Activated CD8-positive, alpha-beta memory T cell treated with anti-CD3 and anti-CD28 coated beads for 48 hours (primary cell): Measurements from ENCODE around the gene GPLD1.
A peak's percentile ranks its signal among the peaks of the same experiment; 100 is the strongest.

Source experiments
- DNase-seq, 3 experiments: peaks; one replicate each; pipeline ENCODE4 v3.0.0-alpha.2; 2020; ENCODE audit warnings: low read depth in 2 of 3, low spot score in 2 of 3

The GPLD1 gene

DNA sequence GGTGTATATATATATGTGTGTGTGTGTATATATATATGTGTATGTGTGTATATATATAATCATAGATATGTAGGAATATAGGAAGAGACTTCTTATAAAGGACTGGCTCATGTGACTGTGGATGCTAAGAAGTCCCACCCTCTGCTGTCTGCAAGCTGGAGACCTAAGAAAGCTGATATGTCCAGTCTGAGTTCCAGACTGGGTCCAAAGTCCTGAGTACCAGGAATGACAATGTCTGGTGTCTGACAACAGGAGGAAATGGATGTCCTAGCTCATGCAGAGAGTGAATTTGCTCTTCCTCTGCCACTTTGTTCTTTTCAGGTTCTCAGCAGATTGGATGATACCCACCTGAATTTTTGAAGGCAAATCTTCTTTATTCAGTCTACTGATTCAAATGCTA lies 12.5 kb upstream of the GPLD1 start:
- no peak for DNase-seq

DNA sequence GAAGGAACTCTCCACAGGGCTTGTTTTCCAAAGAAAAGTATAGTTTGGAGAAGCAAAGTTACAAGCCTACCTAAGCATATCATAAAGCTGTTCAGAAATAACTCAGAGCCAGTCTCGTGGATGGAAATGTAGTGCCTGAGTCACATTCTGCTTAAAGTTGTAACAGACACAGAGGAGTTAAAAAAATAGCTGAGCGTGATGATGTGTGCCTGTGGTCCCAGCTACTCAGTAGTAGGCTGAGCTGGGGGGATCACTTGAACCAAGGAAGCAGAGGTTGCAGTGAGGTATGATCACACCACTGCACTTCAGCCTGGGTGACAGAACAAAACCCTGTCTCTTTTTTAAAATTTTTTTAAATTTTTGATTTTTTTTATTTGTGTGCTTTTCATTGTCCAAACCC lies 12.0 kb upstream of the GPLD1 start:
- DNase-seq: no peak

DNA sequence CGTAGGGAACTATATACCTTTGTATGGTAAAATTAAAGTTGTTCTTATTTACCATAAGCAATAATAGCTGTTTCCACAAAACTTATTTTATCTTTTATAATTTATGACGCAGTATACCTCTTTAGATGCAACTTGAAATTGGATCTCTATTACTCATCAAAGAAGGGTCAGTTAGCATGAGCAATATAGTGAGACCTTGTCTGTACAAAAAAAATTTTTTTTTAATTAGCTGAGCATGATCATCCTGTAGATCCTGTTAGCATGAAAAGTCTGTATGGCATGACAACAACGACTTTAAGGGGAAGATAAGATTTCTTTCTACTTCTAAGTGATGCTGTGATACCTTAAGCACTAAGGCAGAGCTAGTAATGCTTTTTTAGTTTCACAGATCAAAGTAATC lies 11.3 kb upstream of the GPLD1 start:
- no peak for DNase-seq

DNA sequence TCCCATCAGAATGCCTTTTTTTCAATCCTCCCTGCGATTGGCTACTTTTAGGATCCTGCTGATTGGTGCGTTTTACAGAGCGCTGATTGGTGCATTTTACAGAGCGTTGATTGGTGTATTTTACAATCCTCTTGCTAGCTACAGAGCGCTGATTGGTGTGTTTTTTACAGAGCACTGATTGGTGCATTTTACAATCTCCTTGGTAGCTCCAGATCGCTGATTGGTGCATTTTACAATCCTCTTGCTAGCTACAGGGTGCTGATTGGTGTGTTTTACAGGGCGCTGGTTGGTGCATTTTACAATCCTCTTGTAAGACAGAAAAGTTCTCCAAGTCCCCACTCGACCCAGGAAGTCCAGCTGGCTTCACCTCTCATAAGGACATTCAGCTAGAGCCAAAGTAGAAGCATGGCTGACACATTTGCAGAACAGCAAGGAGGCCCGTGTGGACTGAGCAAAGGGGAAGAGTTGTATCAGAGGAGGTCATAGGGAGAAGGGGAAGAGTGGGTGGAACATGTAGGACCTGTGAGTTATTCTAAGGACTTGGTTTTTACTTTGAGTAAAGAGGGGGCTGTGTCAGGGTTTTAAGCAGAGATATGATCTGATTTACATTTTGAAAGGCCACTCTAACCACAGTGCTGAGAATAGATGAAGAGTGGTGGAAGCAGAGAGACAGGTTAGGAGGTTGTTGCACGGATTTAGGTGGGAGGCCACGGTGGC lies 8.0 kb upstream of the GPLD1 start:
- no peak for DNase-seq

GRCh38 chr6:24494821-24495795 lies 5.7 kb upstream of the GPLD1 start, which contains the start of gene ALDH5A1:
ALDH5A1 (plus strand) TSS chr6:24494969; CDS start chr6:24494997, 28 bp downstream.
- peak; percentile 51 to 66 (median 64) for DNase-seq

DNA sequence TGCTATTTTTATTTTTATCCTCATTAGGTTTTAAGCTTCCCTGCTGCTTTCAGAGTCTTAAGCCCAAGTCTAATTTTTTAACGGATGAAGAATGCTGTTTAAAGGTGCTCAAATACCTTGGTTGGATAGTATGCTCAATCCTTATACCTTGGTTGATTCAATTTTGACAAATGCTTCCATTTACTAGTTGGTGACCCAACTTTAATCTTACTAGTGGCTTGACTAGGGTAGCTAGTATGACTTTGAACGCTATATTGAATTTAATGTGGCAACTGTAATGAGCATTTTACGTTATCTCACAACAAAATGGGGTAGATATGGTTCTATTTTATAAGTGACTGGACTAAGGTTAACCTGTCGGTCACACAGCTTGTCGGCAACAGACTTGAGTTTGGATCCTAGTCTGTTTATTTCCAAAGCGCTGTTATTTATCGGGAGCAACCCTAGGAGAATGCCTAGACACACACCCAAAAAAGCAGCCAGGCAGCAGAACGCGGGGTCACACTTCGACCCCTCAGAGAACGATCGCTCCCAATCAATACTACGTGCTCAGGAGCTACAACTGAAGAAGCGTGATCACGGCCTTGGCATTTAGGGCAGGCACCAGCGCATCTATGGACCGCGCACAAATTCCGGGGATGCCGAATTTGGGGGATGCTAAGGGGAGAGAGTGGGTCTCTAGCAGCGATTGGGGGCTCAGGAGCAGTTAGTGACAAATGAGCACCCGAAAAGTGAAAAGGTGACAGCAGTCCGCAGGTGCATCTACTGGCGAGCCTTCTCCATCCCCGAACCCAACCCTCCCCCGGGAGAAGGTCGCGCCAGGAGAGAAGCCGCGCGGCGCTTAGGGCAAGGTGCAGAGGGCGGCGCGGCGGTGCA lies 4.8 kb upstream of the GPLD1 start:
- DNase-seq: no peak

- DNase-seq: no peak
Measured at GRCh38 chr6:24492475-24492874, 3.1 kb upstream of the GPLD1 start.

DNA sequence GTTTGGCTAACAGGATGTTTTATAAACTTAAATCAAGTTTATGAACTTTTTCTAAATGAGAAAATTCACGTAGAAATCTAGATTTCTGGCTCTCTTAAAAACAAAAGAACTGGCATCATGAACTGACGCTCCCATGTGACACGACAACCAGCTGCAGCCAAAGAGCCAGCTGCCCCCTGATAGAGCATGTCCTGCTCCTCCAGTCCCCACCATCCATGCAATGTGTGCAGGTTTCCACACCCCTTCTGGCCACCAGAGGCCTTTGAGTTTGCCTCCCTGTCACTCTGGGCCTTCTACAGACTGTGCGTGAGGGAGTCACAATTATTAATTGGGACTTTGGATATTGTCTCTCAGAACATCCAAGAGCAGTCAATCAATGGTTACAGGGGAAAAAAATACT lies 1.6 kb upstream of the GPLD1 start:
- DNase-seq: no peak

DNA sequence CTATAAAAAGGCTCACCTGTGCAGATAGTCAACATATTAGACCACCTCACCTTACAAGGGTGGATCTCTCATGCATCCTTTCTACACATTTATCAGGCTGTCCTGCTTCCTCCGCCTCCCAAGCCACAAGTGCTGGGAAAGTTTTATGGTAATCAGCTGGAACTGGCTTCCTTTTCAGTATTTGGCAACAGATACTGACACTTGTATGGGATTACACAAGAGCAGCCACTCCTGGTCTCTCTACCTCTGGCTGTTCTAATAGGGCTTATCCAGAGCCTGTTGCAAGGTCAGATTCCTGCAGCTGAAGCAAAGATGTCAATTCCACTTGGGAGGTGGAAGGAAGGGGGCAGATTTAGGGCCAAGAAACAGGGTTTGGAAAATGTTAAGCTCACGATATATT lies 503 bp upstream of the GPLD1 start:
- DNase-seq: no peak

DNA sequence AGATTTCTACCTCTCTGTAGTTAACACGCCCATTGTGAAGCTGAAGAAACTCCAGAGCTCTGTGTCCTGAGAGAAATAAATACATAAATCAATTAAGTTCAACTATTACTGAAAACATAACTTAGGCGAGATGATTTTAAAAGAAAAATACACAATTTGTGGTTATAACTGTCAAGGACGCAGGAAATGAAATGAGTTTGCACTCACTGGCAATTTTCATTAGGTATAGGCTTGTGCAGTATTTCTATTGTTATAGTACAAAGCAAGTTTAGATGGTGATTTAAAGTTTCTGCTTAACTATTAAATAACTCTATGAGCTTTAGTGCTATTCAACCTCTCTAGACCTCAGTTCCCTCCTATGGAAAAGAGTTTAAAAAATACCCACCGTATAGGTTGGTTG lies 3.3 kb downstream of the GPLD1 start:
- DNase-seq: no peak

- no peak for DNase-seq
Measured at GRCh38 chr6:24484657-24485323, 4.6 kb downstream of the GPLD1 start.

DNA sequence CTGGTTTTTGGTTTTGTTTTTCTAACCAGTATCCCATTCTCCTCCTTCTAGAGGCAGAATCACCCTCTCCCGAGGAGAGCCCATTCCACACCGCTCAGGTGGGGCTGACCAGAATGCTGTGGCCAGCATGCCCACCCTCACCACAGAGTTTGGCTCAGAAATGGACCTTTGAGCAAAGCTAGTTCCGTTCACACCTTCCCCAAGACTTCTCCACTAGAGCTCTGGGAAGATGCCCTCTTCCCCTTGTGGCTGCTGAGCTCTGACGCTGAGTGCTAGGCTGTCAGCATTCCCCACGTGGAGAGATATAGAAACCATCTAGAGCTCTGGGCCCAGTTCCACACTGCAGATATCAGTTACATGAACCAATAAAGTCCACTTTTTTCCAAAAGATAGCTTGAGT lies 7.9 kb downstream of the GPLD1 start:
- DNase-seq: no peak

- DNase-seq: no peak
Measured at GRCh38 chr6:24480705-24481104, 8.7 kb downstream of the GPLD1 start.

GRCh38 chr6:24478903-24479302 lies 10.5 kb downstream of the GPLD1 start:
- DNase-seq: no peak

DNA sequence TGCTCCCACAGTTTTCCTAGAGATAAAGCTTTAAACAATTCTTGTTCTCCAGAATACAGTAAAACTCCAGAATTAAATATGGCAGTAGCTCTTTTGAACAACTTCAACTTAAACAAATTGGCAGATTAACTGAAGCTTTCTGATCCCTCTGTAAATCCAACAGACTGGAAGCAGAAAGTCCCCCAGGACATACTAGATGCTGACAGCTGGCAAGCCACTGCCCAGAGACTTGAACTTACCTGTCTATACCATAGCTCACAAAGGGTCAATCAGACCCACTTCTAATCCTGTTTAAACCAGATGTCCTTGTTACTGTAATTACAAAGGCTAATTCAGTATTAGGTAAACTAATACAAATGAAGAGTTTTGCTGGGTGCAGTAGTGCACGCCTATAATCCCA lies 12.3 kb downstream of the GPLD1 start:
- DNase-seq: no peak

DNA sequence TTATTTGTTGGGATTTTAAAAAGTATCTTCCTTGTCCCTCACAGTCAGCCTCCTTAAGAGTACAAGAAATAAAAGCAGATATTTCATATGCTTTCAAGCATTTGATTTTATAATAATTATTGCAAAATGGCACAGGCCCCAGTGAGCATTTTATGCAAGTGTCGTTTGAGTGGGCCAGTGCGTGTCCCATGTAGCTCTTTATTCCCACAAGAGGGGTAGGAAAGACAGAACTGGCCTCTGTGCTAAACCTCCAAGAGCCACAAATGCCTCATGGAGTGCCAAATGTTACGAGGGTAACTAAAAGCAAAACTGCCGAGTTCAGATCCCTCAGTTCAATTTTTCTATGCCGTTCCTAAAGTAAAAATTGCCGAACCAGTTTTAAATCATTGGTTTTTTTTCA lies 12.7 kb downstream of the GPLD1 start:
- DNase-seq: no peak

DNA sequence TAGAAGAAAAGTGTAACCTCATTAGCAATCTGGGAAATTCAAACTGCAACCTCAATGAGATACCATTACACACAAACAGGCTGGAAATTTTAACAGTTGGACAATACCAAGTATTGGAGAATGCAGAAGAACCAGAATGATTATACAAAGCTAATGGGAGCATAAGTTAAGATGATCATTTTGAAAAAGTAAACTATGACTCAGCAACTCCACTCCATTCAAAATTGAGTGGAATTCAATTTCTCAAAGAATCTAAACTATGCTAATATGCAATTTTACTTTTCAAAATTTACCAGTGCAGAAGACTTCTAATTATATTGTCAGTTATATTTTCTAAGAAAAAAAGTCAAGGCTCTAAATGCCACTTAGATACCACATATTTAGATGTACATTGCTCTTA lies 17.2 kb downstream of the GPLD1 start:
- no peak for DNase-seq

- DNase-seq: no peak
Measured at GRCh38 chr6:24469811-24470210, 19.6 kb downstream of the GPLD1 start.

GRCh38 chr6:24464253-24465038 lies 24.9 kb downstream of the GPLD1 start:
- no peak for DNase-seq

DNA sequence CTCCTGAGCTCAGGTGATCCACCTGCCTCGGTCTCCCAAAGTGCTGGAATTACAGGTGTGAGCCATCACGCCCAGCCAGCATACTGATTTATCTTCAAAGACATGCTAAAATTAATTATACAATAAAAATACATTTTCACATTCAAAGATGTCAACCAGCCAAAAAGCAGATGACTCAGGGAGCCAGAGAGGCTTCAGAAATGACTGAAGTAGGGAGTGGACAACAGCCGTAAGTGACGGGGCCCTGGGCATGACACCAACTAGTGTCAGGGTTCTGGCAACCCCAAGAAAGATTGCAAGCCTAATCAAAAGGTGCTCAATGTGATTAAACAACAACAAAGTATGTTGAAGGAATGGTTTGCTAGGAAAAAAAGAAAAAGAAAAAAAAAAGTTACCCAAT lies 28.4 kb downstream of the GPLD1 start:
- DNase-seq: no peak
